Measurements from ENCODE around the gene RNF169. TPM values are rescaled to one million over a fixed set of nuclear protein-coding genes. Genes with fewer than 3 reads are reported as not detected.

RNF169 gene
- total and polyA plus RNA-seq, 2 of the 13 experiments (the other 11 are each of a cell fraction or from before 2014, with no cell fraction given): 5.3 to 14.2 TPM

DNA sequence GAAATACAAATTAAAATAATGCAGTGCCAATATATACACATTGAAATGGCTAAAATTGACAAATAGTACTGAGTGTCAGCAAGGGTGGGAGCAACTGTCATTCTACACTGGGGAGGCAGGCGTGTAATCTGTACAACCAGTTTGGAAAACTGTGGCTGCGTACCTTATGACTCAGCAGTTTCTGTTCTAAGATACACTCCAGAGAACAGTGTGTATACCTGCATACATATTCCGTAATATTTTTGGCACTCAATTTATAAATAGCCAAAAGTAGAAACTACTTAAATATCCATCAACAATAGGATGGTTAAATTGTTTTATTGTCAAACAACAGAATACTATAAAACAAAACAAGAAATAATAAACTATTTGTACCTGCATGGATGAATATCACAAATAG lies 57.6 kb downstream of the RNF169 start (continued):
- TF ChIP-seq ATF1 (CRISPR knock-in tag; IDR thresholded peaks at IDR 0.05) (no peak), MXD4 (CRISPR knock-in tag; IDR thresholded peaks at IDR 0.05) (no peak), NFIB (CRISPR knock-in tag; IDR thresholded peaks at IDR 0.05; ENCODE audit: borderline replicate concordance) (no peak), FOXA3 (CRISPR knock-in tag; IDR thresholded peaks at IDR 0.05) (peak; percentile 26; the same call in 1 of the 2 replicates), ELF3 (CRISPR knock-in tag; IDR thresholded peaks at IDR 0.05) (no peak), DR1 (CRISPR knock-in tag; IDR thresholded peaks at IDR 0.05) (no peak), RXRA (CRISPR knock-in tag; IDR thresholded peaks at IDR 0.05) (no peak), AGO1 (IDR thresholded peaks at IDR 0.05; ENCODE audit: low read depth, low read length, poor library complexity, severe bottlenecking) (no peak), ZNF451 (CRISPR knock-in tag; IDR thresholded peaks at IDR 0.05) (no peak), ZNF121 (CRISPR knock-in tag; IDR thresholded peaks at IDR 0.05) (no peak), NFE2L2 (IDR thresholded peaks at IDR 0.05; ENCODE audit: low read length) (peak; percentile 95), MAFF (IDR thresholded peaks at IDR 0.05; ENCODE audit: low read depth, low read length) (peak; percentile 69), MAFG (CRISPR knock-in tag; IDR thresholded peaks at IDR 0.05) (peak; percentile 33; the same call in 1 of the 2 replicates), SIN3A (IDR thresholded peaks at IDR 0.05; ENCODE audit: borderline replicate concordance, low read depth, low read length) (no peak), ZNF615 (CRISPR knock-in tag; IDR thresholded peaks at IDR 0.05; ENCODE audit: borderline replicate concordance) (no peak), ZNF709 (CRISPR knock-in tag; IDR thresholded peaks at IDR 0.05) (no peak), NR2C2 (CRISPR knock-in tag; IDR thresholded peaks at IDR 0.05; ENCODE audit: borderline replicate concordance) (no peak), HOXA7 (CRISPR knock-in tag; IDR thresholded peaks at IDR 0.05) (no peak), REPIN1 (CRISPR knock-in tag; IDR thresholded peaks at IDR 0.05; ENCODE audit: borderline replicate concordance, low read depth) (no peak), MTF2 (CRISPR knock-in tag; IDR thresholded peaks at IDR 0.05; ENCODE audit: borderline replicate concordance) (no peak), MEIS2 (CRISPR knock-in tag; IDR thresholded peaks at IDR 0.05) (no peak), SOX5 (CRISPR knock-in tag; IDR thresholded peaks at IDR 0.05; ENCODE audit: borderline replicate concordance) (no peak), ZNF7 (CRISPR knock-in tag; IDR thresholded peaks at IDR 0.05) (peak; percentile 23; the same call in 1 of the 2 replicates), ZNF292 (CRISPR knock-in tag; IDR thresholded peaks at IDR 0.05; ENCODE audit: borderline replicate concordance, low read depth) (no peak)
- TF ChIP-seq, protein P1, sequence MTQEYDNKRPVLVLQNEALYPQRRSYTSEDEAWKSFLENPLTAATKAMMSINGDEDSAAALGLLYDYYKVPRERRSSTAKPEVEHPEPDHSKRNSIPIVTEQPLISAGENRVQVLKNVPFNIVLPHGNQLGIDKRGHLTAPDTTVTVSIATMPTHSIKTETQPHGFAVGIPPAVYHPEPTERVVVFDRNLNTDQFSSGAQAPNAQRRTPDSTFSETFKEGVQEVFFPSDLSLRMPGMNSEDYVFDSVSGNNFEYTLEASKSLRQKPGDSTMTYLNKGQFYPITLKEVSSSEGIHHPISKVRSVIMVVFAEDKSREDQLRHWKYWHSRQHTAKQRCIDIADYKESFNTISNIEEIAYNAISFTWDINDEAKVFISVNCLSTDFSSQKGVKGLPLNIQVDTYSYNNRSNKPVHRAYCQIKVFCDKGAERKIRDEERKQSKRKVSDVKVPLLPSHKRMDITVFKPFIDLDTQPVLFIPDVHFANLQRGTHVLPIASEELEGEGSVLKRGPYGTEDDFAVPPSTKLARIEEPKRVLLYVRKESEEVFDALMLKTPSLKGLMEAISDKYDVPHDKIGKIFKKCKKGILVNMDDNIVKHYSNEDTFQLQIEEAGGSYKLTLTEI (CRISPR knock-in tag; conservative IDR thresholded peaks at IDR 0.05): no peak
- TF ChIP-seq, protein P2, sequence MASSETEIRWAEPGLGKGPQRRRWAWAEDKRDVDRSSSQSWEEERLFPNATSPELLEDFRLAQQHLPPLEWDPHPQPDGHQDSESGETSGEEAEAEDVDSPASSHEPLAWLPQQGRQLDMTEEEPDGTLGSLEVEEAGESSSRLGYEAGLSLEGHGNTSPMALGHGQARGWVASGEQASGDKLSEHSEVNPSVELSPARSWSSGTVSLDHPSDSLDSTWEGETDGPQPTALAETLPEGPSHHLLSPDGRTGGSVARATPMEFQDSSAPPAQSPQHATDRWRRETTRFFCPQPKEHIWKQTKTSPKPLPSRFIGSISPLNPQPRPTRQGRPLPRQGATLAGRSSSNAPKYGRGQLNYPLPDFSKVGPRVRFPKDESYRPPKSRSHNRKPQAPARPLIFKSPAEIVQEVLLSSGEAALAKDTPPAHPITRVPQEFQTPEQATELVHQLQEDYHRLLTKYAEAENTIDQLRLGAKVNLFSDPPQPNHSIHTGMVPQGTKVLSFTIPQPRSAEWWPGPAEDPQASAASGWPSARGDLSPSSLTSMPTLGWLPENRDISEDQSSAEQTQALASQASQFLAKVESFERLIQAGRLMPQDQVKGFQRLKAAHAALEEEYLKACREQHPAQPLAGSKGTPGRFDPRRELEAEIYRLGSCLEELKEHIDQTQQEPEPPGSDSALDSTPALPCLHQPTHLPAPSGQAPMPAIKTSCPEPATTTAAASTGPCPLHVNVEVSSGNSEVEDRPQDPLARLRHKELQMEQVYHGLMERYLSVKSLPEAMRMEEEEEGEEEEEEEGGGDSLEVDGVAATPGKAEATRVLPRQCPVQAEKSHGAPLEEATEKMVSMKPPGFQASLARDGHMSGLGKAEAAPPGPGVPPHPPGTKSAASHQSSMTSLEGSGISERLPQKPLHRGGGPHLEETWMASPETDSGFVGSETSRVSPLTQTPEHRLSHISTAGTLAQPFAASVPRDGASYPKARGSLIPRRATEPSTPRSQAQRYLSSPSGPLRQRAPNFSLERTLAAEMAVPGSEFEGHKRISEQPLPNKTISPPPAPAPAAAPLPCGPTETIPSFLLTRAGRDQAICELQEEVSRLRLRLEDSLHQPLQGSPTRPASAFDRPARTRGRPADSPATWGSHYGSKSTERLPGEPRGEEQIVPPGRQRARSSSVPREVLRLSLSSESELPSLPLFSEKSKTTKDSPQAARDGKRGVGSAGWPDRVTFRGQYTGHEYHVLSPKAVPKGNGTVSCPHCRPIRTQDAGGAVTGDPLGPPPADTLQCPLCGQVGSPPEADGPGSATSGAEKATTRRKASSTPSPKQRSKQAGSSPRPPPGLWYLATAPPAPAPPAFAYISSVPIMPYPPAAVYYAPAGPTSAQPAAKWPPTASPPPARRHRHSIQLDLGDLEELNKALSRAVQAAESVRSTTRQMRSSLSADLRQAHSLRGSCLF (CRISPR knock-in tag; IDR thresholded peaks at IDR 0.05; ENCODE audit: borderline replicate concordance): no peak

Data from HepG2 (cell line).